K562 (cell line): ENCODE data around the gene CFAP54.

Experiments used
- CREB1 ChIP-seq, 2 experiments: sonication (generic) in 1 of 2; formaldehyde crosslinking in 1 of 2; IDR thresholded peaks; 2 replicates each; pipeline versions ENCODE4 v1.6.1 to v1.8.0; 2012 to 2022; ENCODE audit warnings: inconsistent platforms in 1 of 2, mild to moderate bottlenecking in 1 of 2, missing genetic modification reagents in 1 of 2, moderate library complexity in 1 of 2
- EP300 ChIP-seq: IDR thresholded peaks from 2 replicates; pipeline ENCODE4 v1.6.1; 2012; ENCODE audit warnings: low read length, improper control_type of control experiment
- MEF2D ChIP-seq: conservative IDR thresholded peaks from 2 replicates; pipeline ENCODE4 v1.6.1; 2016; ENCODE audit warnings: low read depth, missing genetic modification characterization, missing compliant biosample characterization
- MTA2 ChIP-seq: fragments of 450-650 bp; IDR thresholded peaks from 2 replicates; pipeline ENCODE4 v1.6.1; 2016; ENCODE audit warnings: low read depth
- NFRKB ChIP-seq: fragments of 450-650 bp; IDR thresholded peaks from 2 replicates; pipeline ENCODE4 v1.6.1; 2016; ENCODE audit warnings: low read depth
- POLR2A ChIP-seq: fragments of 450-650 bp; conservative IDR thresholded peaks from 2 replicates; pipeline ENCODE4 v1.6.1; 2016
- ZFX ChIP-seq: sonication (generic); formaldehyde crosslinking; IDR thresholded peaks from 2 replicates; pipeline ENCODE4 v1.8.0; 2022; ENCODE audit warnings: mild to moderate bottlenecking, missing genetic modification reagents, moderate library complexity
- ZNF76 ChIP-seq: fragments of 250-450 bp; sonication (Bioruptor Pico); IDR thresholded peaks from 2 replicates; pipeline ENCODE4 v1.4.0; 2020; ENCODE audit warnings: mild to moderate bottlenecking, moderate library complexity, borderline replicate concordance
- TF ChIP-seq, protein P1 (sequence below), 3 experiments: IDR thresholded peaks in 2 of 3; conservative IDR thresholded peaks in 1 of 3; 2 replicates each; pipeline ENCODE4 v1.5.1; 2011 to 2012; ENCODE audit warnings: low read length in 3 of 3, mild to moderate bottlenecking in 3 of 3, control low read depth in 2 of 3, improper control_type of control experiment in 1 of 3, inconsistent platforms in 1 of 3, low read depth in 1 of 3, mixed read lengths in 1 of 3, moderate library complexity in 1 of 3; ENCODE audit not compliant: insufficient read depth in 2 of 3
- TF ChIP-seq, protein P2 (sequence below): fragments of 150-350 bp; IDR thresholded peaks from 2 replicates; pipeline ENCODE4 v1.6.1; 2014; ENCODE audit warnings: low read depth, mild to moderate bottlenecking, low read length, borderline replicate concordance
- TF ChIP-seq, protein P3 (sequence below): fragments of 450-650 bp; IDR thresholded peaks from 2 replicates; pipeline ENCODE4 v1.6.1; 2016; ENCODE audit warnings: low read depth

DNA sequence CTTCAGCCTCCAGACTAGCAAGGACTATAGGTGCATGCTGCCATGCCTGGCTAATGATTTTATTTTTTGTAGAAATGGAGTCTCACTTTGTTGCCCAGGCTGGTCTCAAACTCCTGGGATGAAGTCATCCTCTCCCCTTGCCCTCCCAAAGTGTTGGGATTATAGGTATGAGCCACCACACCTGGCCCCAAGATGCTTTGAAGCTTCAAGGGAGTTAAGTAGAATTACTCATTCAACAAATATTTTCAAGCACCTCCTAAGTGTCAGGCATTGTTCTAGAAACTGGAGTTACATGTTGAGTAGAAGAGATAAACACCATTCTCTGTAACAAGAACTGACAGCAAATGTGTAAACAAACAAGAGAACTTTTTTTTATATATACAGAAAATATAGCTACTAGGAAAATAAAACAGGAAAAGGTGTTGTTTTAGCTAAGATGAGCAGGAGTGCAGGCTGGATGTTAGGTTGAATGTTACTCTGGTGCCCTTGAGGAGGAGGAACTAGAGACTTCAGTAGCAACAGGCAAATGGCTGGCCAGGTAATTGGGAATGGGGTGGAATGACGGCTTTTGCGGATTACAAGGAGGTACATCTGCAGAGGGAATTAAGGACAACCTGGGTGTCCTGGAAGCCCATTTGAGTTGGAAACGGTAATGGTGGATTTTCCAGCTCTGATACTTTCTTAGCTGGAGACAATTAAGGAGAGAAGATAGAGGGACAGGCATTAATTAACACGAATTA is 32.0 kb upstream of the CFAP54 start:
- no peak for TF ChIP-seq MEF2D (tag)
- no peak for TF ChIP-seq ZFX (CRISPR knock-in tag)
- TF ChIP-seq MTA2: no peak
- TF ChIP-seq POLR2A: no peak
- TF ChIP-seq, protein P1, sequence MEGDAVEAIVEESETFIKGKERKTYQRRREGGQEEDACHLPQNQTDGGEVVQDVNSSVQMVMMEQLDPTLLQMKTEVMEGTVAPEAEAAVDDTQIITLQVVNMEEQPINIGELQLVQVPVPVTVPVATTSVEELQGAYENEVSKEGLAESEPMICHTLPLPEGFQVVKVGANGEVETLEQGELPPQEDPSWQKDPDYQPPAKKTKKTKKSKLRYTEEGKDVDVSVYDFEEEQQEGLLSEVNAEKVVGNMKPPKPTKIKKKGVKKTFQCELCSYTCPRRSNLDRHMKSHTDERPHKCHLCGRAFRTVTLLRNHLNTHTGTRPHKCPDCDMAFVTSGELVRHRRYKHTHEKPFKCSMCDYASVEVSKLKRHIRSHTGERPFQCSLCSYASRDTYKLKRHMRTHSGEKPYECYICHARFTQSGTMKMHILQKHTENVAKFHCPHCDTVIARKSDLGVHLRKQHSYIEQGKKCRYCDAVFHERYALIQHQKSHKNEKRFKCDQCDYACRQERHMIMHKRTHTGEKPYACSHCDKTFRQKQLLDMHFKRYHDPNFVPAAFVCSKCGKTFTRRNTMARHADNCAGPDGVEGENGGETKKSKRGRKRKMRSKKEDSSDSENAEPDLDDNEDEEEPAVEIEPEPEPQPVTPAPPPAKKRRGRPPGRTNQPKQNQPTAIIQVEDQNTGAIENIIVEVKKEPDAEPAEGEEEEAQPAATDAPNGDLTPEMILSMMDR (IDR thresholded peaks at IDR 0.05 in 2 of 3, conservative IDR thresholded peaks at IDR 0.05 in 1 of 3; ENCODE audit: insufficient read depth in 2 of 3, low read depth in 1 of 3, low read length in 3 of 3): no peak
- TF ChIP-seq, protein P2, sequence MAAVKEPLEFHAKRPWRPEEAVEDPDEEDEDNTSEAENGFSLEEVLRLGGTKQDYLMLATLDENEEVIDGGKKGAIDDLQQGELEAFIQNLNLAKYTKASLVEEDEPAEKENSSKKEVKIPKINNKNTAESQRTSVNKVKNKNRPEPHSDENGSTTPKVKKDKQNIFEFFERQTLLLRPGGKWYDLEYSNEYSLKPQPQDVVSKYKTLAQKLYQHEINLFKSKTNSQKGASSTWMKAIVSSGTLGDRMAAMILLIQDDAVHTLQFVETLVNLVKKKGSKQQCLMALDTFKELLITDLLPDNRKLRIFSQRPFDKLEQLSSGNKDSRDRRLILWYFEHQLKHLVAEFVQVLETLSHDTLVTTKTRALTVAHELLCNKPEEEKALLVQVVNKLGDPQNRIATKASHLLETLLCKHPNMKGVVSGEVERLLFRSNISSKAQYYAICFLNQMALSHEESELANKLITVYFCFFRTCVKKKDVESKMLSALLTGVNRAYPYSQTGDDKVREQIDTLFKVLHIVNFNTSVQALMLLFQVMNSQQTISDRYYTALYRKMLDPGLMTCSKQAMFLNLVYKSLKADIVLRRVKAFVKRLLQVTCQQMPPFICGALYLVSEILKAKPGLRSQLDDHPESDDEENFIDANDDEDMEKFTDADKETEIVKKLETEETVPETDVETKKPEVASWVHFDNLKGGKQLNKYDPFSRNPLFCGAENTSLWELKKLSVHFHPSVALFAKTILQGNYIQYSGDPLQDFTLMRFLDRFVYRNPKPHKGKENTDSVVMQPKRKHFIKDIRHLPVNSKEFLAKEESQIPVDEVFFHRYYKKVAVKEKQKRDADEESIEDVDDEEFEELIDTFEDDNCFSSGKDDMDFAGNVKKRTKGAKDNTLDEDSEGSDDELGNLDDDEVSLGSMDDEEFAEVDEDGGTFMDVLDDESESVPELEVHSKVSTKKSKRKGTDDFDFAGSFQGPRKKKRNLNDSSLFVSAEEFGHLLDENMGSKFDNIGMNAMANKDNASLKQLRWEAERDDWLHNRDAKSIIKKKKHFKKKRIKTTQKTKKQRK: no peak
- no peak for TF ChIP-seq EP300
- TF ChIP-seq, protein P3, sequence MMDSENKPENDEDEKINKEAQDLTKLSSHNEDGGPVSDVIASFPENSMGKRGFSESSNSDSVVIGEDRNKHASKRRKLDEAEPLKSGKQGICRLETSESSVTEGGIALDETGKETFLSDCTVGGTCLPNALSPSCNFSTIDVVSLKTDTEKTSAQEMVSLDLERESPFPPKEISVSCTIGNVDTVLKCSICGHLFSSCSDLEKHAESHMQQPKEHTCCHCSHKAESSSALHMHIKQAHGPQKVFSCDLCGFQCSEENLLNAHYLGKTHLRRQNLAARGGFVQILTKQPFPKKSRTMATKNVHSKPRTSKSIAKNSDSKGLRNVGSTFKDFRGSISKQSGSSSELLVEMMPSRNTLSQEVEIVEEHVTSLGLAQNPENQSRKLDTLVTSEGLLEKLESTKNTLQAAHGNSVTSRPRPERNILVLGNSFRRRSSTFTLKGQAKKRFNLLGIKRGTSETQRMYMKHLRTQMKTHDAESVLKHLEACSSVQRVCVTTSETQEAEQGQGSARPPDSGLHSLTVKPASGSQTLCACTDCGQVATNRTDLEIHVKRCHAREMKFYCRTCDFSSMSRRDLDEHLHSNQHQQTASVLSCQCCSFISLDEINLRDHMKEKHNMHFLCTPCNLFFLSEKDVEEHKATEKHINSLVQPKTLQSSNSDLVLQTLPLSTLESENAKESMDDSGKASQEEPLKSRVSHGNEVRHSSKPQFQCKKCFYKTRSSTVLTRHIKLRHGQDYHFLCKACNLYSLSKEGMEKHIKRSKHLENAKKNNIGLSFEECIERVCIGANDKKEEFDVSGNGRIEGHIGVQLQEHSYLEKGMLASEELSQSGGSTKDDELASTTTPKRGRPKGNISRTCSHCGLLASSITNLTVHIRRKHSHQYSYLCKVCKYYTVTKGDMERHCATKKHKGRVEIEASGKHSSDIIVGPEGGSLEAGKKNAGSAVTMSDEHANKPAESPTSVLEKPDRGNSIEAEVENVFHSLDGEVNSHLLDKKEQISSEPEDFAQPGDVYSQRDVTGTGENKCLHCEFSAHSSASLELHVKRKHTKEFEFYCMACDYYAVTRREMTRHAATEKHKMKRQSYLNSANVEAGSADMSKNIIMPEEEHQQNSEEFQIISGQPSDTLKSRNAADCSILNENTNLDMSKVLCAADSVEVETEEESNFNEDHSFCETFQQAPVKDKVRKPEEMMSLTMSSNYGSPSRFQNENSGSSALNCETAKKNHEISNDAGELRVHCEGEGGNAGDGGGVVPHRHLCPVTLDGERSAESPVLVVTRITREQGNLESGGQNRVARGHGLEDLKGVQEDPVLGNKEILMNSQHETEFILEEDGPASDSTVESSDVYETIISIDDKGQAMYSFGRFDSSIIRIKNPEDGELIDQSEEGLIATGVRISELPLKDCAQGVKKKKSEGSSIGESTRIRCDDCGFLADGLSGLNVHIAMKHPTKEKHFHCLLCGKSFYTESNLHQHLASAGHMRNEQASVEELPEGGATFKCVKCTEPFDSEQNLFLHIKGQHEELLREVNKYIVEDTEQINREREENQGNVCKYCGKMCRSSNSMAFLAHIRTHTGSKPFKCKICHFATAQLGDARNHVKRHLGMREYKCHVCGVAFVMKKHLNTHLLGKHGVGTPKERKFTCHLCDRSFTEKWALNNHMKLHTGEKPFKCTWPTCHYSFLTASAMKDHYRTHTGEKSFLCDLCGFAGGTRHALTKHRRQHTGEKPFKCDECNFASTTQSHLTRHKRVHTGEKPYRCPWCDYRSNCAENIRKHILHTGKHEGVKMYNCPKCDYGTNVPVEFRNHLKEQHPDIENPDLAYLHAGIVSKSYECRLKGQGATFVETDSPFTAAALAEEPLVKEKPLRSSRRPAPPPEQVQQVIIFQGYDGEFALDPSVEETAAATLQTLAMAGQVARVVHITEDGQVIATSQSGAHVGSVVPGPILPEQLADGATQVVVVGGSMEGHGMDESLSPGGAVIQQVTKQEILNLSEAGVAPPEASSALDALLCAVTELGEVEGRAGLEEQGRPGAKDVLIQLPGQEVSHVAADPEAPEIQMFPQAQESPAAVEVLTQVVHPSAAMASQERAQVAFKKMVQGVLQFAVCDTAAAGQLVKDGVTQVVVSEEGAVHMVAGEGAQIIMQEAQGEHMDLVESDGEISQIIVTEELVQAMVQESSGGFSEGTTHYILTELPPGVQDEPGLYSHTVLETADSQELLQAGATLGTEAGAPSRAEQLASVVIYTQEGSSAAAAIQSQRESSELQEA: no peak
- TF ChIP-seq ZNF76 (CRISPR knock-in tag): no peak
- TF ChIP-seq CREB1 (IDR thresholded peaks at IDR 0.05): no peak
- TF ChIP-seq CREB1 (CRISPR knock-in tag; IDR thresholded peaks at IDR 0.05): no peak
- TF ChIP-seq NFRKB: no peak
